K562 (cell line): ENCODE data around the gene FYB1. TPM values are rescaled to one million over a fixed set of nuclear protein-coding genes. Genes with fewer than 3 reads are reported as not detected.
A peak's percentile ranks its signal among the peaks of the same experiment; 100 is the strongest.

ENCODE experiments used
- BACH1 ChIP-seq: fragments of 200-800 bp; sonication (Bioruptor generic); IDR thresholded peaks from 2 replicates; pipeline ENCODE4 v1.6.1; 2016; ENCODE audit warnings: missing genetic modification characterization, missing compliant biosample characterization
- COPS2 ChIP-seq: fragments of 450-650 bp; conservative IDR thresholded peaks from 2 replicates; pipeline ENCODE4 v1.6.1; 2016; ENCODE audit warnings: mild to moderate bottlenecking, moderate library complexity
- FOXM1 ChIP-seq, 2 experiments: fragments of 450-650 bp in 1 of 2; sonication (generic) in 1 of 2; formaldehyde crosslinking in 1 of 2; IDR thresholded peaks; 2 replicates each; pipeline versions ENCODE4 v1.6.1 to v1.9.0; 2017 to 2022; ENCODE audit warnings: low read depth in 2 of 2, mild to moderate bottlenecking in 2 of 2, missing genetic modification reagents in 1 of 2, moderate library complexity in 1 of 2
- GABPB1 ChIP-seq: sonication (generic); formaldehyde crosslinking; IDR thresholded peaks from 2 replicates; pipeline ENCODE4 v1.8.0; 2022; ENCODE audit warnings: mild to moderate bottlenecking, missing genetic modification reagents
- PHF20 ChIP-seq: fragments of 450-650 bp; IDR thresholded peaks from 2 replicates; pipeline ENCODE4 v1.6.1; 2018; ENCODE audit not compliant: partially characterized antibody
- PTBP1 ChIP-seq: fragments of 200-400 bp; formaldehyde crosslinking; IDR thresholded peaks from 2 replicates; pipeline ENCODE4 v1.6.1; 2017; ENCODE audit warnings: low read depth, low read length
- PTRF ChIP-seq: fragments of 450-650 bp; IDR thresholded peaks from 2 replicates; pipeline ENCODE4 v1.6.1; 2016; ENCODE audit warnings: mild to moderate bottlenecking, missing genetic modification characterization, missing compliant biosample characterization
- SMARCA5 ChIP-seq: fragments of 450-650 bp; IDR thresholded peaks from 2 replicates; pipeline ENCODE4 v1.6.1; 2016
- XRCC5 ChIP-seq: fragments of 200-400 bp; formaldehyde crosslinking; IDR thresholded peaks from 2 replicates; pipeline ENCODE4 v1.6.1; 2017; ENCODE audit warnings: low read depth, mild to moderate bottlenecking, low read length
- ZBTB17 ChIP-seq: fragments of 450-650 bp; formaldehyde crosslinking; IDR thresholded peaks from 2 replicates; pipeline ENCODE4 v1.4.0; 2020; ENCODE audit warnings: mild to moderate bottlenecking
- ZFP30 ChIP-seq: fragments of 250-450 bp; sonication (Bioruptor Pico); IDR thresholded peaks from 2 replicates; pipeline ENCODE4 v1.8.0; 2022; ENCODE audit warnings: moderate library complexity, mild to moderate bottlenecking, inconsistent platforms, borderline replicate concordance
- polyA plus RNA-seq, 8 experiments: library from polyadenylated mRNA; depleted of rRNA in 4 of 8; stranded (reverse) in 5 of 8; unstranded in 3 of 8; fragments of >200 nt; fragmentation: Nextera tagmentation in 2 of 8; fragmentation: Illumina TruSeq in 1 of 8; extraction: Ambion mirVana in 2 of 8; extraction: Trizol in 1 of 8; gene quantifications; 2 replicates each; pipeline versions ENCODE4 v1.2.1 to v1.2.3, GENCODE V29; 2011 to 2014; ENCODE audit warnings: inconsistent platforms in 1 of 8, missing spikeins in 1 of 8
- total RNA-seq, 7 experiments: library from RNA; depleted of rRNA in 6 of 7; stranded (reverse); fragments of >200 nt in 6 of 7; fragmentation: Illumina TruSeq in 2 of 7; extraction: Trizol in 2 of 7; gene quantifications; 2 replicates each; pipeline versions ENCODE4 v1.2.1 to v1.2.3, GENCODE V29; 2011 to 2021; ENCODE audit warnings: low replicate concordance in 1 of 7
- TF ChIP-seq, protein P1 (sequence below), 2 experiments: IDR thresholded peaks; 2 replicates each; pipeline ENCODE4 v1.6.1; 2012; ENCODE audit warnings: improper control_type of control experiment in 2 of 2, low read depth in 2 of 2, low read length in 2 of 2, borderline replicate concordance in 1 of 2
- TF ChIP-seq, protein P2 (sequence below): fragments of 200-800 bp; sonication (Bioruptor generic); IDR thresholded peaks from 2 replicates; pipeline ENCODE4 v1.6.1; 2017; ENCODE audit warnings: missing genetic modification characterization, missing compliant biosample characterization
- TF ChIP-seq, protein P3 (sequence below): fragments of 450-650 bp; IDR thresholded peaks from one replicate; pipeline ENCODE4 v1.6.1; 2018; ENCODE audit warnings: mild to moderate bottlenecking, moderate library complexity; ENCODE audit not compliant: partially characterized antibody
- TF ChIP-seq, protein P4 (sequence below): fragments of 450-650 bp; IDR thresholded peaks from 2 replicates; pipeline ENCODE4 v1.7.1; 2018; ENCODE audit warnings: mild to moderate bottlenecking, low read depth; ENCODE audit not compliant: partially characterized antibody
- TF ChIP-seq, protein P5 (sequence below): fragments of 450-650 bp; IDR thresholded peaks from 2 replicates; pipeline ENCODE4 v1.6.1; 2016

Gene FYB1
- total and polyA plus RNA-seq, 9 of the 15 experiments (the other 6 are each of a cell fraction or from before 2014, with no cell fraction given) = 4.7 to 31.5 (median 9.7) TPM

DNA sequence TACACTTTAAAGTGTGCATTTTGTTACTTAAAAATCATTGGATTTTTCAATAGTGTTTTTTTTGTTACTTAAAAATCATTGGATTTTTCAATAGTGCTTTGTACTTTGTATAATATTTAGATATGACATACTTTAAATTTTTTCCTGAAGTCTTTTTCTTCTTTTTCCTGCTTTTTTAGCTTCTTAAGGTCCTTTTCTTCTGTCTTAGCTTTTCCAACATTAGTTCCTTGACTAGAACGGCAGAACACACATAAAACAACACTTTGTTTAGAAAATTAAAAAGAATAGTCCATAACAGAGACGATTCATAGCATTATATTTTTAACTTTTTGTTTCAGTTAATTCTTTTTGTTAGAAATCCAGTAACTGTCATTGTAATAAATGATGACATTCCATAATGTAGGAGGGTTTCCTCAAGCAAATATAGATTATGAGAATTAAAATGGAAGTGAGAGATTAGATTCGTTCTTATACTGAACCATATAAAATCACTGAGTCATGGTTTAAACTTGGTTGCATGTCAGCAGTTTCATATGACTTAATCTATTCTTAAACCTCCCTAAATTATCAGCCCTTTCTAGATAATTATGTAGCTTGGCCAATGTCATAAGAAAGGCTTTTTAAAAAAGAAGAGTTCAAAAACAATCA is 99.8 kb downstream of the FYB1 start (continued):
- TF ChIP-seq, protein P1, sequence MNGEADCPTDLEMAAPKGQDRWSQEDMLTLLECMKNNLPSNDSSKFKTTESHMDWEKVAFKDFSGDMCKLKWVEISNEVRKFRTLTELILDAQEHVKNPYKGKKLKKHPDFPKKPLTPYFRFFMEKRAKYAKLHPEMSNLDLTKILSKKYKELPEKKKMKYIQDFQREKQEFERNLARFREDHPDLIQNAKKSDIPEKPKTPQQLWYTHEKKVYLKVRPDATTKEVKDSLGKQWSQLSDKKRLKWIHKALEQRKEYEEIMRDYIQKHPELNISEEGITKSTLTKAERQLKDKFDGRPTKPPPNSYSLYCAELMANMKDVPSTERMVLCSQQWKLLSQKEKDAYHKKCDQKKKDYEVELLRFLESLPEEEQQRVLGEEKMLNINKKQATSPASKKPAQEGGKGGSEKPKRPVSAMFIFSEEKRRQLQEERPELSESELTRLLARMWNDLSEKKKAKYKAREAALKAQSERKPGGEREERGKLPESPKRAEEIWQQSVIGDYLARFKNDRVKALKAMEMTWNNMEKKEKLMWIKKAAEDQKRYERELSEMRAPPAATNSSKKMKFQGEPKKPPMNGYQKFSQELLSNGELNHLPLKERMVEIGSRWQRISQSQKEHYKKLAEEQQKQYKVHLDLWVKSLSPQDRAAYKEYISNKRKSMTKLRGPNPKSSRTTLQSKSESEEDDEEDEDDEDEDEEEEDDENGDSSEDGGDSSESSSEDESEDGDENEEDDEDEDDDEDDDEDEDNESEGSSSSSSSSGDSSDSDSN (IDR thresholded peaks at IDR 0.05; ENCODE audit: borderline replicate concordance in 1 of 2, low read depth in 2 of 2, low read length in 2 of 2) = no peak
- TF ChIP-seq FOXM1 (IDR thresholded peaks at IDR 0.05; ENCODE audit: low read depth) = no peak
- no peak for TF ChIP-seq FOXM1 (CRISPR knock-in tag; IDR thresholded peaks at IDR 0.05; ENCODE audit: low read depth)
- no peak for TF ChIP-seq PHF20
- TF ChIP-seq, protein P2, sequence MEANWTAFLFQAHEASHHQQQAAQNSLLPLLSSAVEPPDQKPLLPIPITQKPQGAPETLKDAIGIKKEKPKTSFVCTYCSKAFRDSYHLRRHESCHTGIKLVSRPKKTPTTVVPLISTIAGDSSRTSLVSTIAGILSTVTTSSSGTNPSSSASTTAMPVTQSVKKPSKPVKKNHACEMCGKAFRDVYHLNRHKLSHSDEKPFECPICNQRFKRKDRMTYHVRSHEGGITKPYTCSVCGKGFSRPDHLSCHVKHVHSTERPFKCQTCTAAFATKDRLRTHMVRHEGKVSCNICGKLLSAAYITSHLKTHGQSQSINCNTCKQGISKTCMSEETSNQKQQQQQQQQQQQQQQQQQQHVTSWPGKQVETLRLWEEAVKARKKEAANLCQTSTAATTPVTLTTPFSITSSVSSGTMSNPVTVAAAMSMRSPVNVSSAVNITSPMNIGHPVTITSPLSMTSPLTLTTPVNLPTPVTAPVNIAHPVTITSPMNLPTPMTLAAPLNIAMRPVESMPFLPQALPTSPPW (CRISPR knock-in tag) = peak; percentile 19; the same call in 1 of the 2 replicates
- TF ChIP-seq, protein P3, sequence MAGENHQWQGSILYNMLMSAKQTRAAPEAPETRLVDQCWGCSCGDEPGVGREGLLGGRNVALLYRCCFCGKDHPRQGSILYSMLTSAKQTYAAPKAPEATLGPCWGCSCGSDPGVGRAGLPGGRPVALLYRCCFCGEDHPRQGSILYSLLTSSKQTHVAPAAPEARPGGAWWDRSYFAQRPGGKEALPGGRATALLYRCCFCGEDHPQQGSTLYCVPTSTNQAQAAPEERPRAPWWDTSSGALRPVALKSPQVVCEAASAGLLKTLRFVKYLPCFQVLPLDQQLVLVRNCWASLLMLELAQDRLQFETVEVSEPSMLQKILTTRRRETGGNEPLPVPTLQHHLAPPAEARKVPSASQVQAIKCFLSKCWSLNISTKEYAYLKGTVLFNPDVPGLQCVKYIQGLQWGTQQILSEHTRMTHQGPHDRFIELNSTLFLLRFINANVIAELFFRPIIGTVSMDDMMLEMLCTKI = no peak
- TF ChIP-seq GABPB1 (CRISPR knock-in tag) = no peak
- TF ChIP-seq, protein P4, sequence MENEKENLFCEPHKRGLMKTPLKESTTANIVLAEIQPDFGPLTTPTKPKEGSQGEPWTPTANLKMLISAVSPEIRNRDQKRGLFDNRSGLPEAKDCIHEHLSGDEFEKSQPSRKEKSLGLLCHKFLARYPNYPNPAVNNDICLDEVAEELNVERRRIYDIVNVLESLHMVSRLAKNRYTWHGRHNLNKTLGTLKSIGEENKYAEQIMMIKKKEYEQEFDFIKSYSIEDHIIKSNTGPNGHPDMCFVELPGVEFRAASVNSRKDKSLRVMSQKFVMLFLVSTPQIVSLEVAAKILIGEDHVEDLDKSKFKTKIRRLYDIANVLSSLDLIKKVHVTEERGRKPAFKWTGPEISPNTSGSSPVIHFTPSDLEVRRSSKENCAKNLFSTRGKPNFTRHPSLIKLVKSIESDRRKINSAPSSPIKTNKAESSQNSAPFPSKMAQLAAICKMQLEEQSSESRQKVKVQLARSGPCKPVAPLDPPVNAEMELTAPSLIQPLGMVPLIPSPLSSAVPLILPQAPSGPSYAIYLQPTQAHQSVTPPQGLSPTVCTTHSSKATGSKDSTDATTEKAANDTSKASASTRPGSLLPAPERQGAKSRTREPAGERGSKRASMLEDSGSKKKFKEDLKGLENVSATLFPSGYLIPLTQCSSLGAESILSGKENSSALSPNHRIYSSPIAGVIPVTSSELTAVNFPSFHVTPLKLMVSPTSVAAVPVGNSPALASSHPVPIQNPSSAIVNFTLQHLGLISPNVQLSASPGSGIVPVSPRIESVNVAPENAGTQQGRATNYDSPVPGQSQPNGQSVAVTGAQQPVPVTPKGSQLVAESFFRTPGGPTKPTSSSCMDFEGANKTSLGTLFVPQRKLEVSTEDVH = no peak
- peak; percentile 91 for TF ChIP-seq BACH1
- TF ChIP-seq COPS2 = no peak
- TF ChIP-seq PTRF (tag) = no peak
- no peak for TF ChIP-seq ZFP30
- TF ChIP-seq, protein P5, sequence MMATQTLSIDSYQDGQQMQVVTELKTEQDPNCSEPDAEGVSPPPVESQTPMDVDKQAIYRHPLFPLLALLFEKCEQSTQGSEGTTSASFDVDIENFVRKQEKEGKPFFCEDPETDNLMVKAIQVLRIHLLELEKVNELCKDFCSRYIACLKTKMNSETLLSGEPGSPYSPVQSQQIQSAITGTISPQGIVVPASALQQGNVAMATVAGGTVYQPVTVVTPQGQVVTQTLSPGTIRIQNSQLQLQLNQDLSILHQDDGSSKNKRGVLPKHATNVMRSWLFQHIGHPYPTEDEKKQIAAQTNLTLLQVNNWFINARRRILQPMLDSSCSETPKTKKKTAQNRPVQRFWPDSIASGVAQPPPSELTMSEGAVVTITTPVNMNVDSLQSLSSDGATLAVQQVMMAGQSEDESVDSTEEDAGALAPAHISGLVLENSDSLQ = peak; percentile 57
- TF ChIP-seq SMARCA5 = peak; percentile 82; the same call in 1 of the 2 replicates
- TF ChIP-seq XRCC5 = no peak
- no peak for TF ChIP-seq PTBP1
- no peak for TF ChIP-seq ZBTB17 (CRISPR knock-in tag)
